ENCODE results near the gene FOXD1. TPM values are rescaled to one million over a fixed set of nuclear protein-coding genes. Genes with fewer than 3 reads are reported as not detected.
A peak's percentile ranks its signal among the peaks of the same experiment; 100 is the strongest.

FOXD1 gene
- polyA plus RNA-seq, 1 donor from 2014 or later: not detected

- H3K9me3 ChIP-seq (ENCODE audit: low read length): no peaks in the 10 kb centered on the region
- no peak overlapping the region for H2AFZ ChIP-seq (ENCODE audit: low read depth, low read length)
- H3F3A ChIP-seq (ENCODE audit: insufficient read depth, low read length, poor library complexity, severe bottlenecking): no peaks in the 10 kb centered on the region
- H3K36me3 ChIP-seq (ENCODE audit: insufficient read depth, low read length): no peaks in the 10 kb centered on the region
- H3K79me2 ChIP-seq (replicated peaks; ENCODE audit: insufficient read depth, low read length): no peaks in the 10 kb centered on the region
- H4K20me1 ChIP-seq (ENCODE audit: insufficient read depth): no peaks in the 10 kb centered on the region
- no peaks in the 10 kb centered on the region for H3K9me2 ChIP-seq (ENCODE audit: insufficient read depth, low read length)
- peak; percentile 23 for TF ChIP-seq EZH2 (IDR thresholded peaks at IDR 0.05; ENCODE audit: borderline replicate concordance, insufficient read depth, low read length, poor library complexity, severe bottlenecking)
- no peak for TF ChIP-seq CTCF (IDR thresholded peaks at IDR 0.05; ENCODE audit: poor library complexity, severe bottlenecking)
- H3K9ac ChIP-seq (ENCODE audit: low read length): no peak overlapping the region
- H3K4me2 ChIP-seq (ENCODE audit: low read length): no peak overlapping the region
- H3K27ac ChIP-seq (ENCODE audit: low read length): no peak overlapping the region
- no peak overlapping the region for H3K4me3 ChIP-seq (ENCODE audit: low read length)
- peaks cover 90% of the 10 kb centered on the region for H3K27me3 ChIP-seq (ENCODE audit: insufficient read depth, low read depth, low read length)
Measured at GRCh38 chr5:73445665-73446630, 2.6 kb downstream of the FOXD1 start.

- H3K79me2 ChIP-seq (replicated peaks; ENCODE audit: insufficient read depth, low read length): no peaks in the 10 kb centered on the region
- H3K27ac ChIP-seq (ENCODE audit: low read length): no peak overlapping the region
- no peaks in the 10 kb centered on the region for H4K20me1 ChIP-seq (ENCODE audit: insufficient read depth)
- no peak overlapping the region for H3K9ac ChIP-seq (ENCODE audit: low read length)
- no peak overlapping the region for H3K4me2 ChIP-seq (ENCODE audit: low read length)
- TF ChIP-seq CTCF (IDR thresholded peaks at IDR 0.05; ENCODE audit: poor library complexity, severe bottlenecking): no peak
- no peak for TF ChIP-seq SMC3 (conservative IDR thresholded peaks at IDR 0.05; ENCODE audit: poor library complexity)
- no peak for TF ChIP-seq EZH2 (IDR thresholded peaks at IDR 0.05; ENCODE audit: borderline replicate concordance, insufficient read depth, low read length, poor library complexity, severe bottlenecking)
- peak; percentile 36 for TF ChIP-seq POLR2AphosphoS5 (IDR thresholded peaks at IDR 0.05)
- no peak for TF ChIP-seq MXI1 (conservative IDR thresholded peaks at IDR 0.05; ENCODE audit: poor library complexity, severe bottlenecking)
- no peak for TF ChIP-seq EP300 (conservative IDR thresholded peaks at IDR 0.05; ENCODE audit: poor library complexity, severe bottlenecking)
- no peak for TF ChIP-seq TAF1 (IDR thresholded peaks at IDR 0.05; ENCODE audit: low read depth)
- H3K9me3 ChIP-seq (ENCODE audit: low read length): no peaks in the 10 kb centered on the region
- H3K27me3 ChIP-seq (ENCODE audit: insufficient read depth, low read depth, low read length): peaks cover 89% of the 10 kb centered on the region
- H3F3A ChIP-seq (ENCODE audit: insufficient read depth, low read length, poor library complexity, severe bottlenecking): no peaks in the 10 kb centered on the region
- H3K9me2 ChIP-seq (ENCODE audit: insufficient read depth, low read length): no peaks in the 10 kb centered on the region
- no peak overlapping the region for H2AFZ ChIP-seq (ENCODE audit: low read depth, low read length)
- no peak overlapping the region for H3K4me3 ChIP-seq (ENCODE audit: low read length)
- H3K36me3 ChIP-seq (ENCODE audit: insufficient read depth, low read length): no peaks in the 10 kb centered on the region
Measured at GRCh38 chr5:73444499-73445438, 3.8 kb downstream of the FOXD1 start.

Data from neural cell (in vitro differentiated cells).